Kidney tubule cell (primary cell): Measurements from ENCODE around the gene ARIH1.
A peak's percentile ranks its signal among the peaks of the same experiment; 100 is the strongest.

Source experiments
- DNase-seq: peaks from one replicate; pipeline ENCODE4 v3.0.0-alpha.2; 2018; ENCODE audit warnings: low spot score

The ARIH1 gene

GRCh38 chr15:72487070-72487797 is 13.1 kb downstream of the ARIH1 start:
- DNase-seq, result no peak

GRCh38 chr15:72488558-72488957 is 14.4 kb downstream of the ARIH1 start:
- DNase-seq, result no peak

GRCh38 chr15:72489943-72490554 is 15.9 kb downstream of the ARIH1 start:
- DNase-seq, result no peak

GRCh38 chr15:72491768-72492167 is 17.6 kb downstream of the ARIH1 start:
- peak; percentile 84 for DNase-seq

- no peak for DNase-seq
Measured at GRCh38 chr15:72492733-72493132, 18.6 kb downstream of the ARIH1 start.

- DNase-seq, result no peak
Measured at GRCh38 chr15:72493220-72493619, 19.1 kb downstream of the ARIH1 start.

GRCh38 chr15:72495007-72495406 is 20.9 kb downstream of the ARIH1 start:
- no peak for DNase-seq

- no peak for DNase-seq
Measured at GRCh38 chr15:72496783-72497182, 22.7 kb downstream of the ARIH1 start.

- DNase-seq, result no peak
Measured at GRCh38 chr15:72497402-72497801, 23.3 kb downstream of the ARIH1 start.

- no peak for DNase-seq
Measured at GRCh38 chr15:72502220-72502809, 28.2 kb downstream of the ARIH1 start.

- DNase-seq, result no peak
Measured at GRCh38 chr15:72503147-72503546, 29.0 kb downstream of the ARIH1 start.

- no peak for DNase-seq
Measured at GRCh38 chr15:72507402-72508092, 33.4 kb downstream of the ARIH1 start.

- DNase-seq, result peak; percentile 20
Measured at GRCh38 chr15:72509484-72509883, 35.4 kb downstream of the ARIH1 start.

GRCh38 chr15:72511536-72511935 is 37.4 kb downstream of the ARIH1 start:
- DNase-seq, result no peak

GRCh38 chr15:72515591-72516389 is 41.7 kb downstream of the ARIH1 start:
- DNase-seq, result no peak

- no peak for DNase-seq
Measured at GRCh38 chr15:72516777-72517176, 42.6 kb downstream of the ARIH1 start.

- peak; percentile 37 for DNase-seq
Measured at GRCh38 chr15:72521682-72522081, 47.6 kb downstream of the ARIH1 start.

GRCh38 chr15:72532991-72533601 is 59.0 kb downstream of the ARIH1 start:
- no peak for DNase-seq

- DNase-seq, result no peak
Measured at GRCh38 chr15:72534523-72534922, 60.4 kb downstream of the ARIH1 start.

- DNase-seq, result peak; percentile 13
Measured at GRCh38 chr15:72535911-72536310, 61.8 kb downstream of the ARIH1 start.

- no peak for DNase-seq
Measured at GRCh38 chr15:72536506-72536905, 62.4 kb downstream of the ARIH1 start.

- DNase-seq, result peak; percentile 72
Measured at GRCh38 chr15:72538931-72539330, 64.8 kb downstream of the ARIH1 start.
